ENCODE measurements around the gene NAGS. TPM values are rescaled to one million over a fixed set of nuclear protein-coding genes. Genes with fewer than 3 reads are reported as not detected.
"Not testable (repeated sequence)": the region's sequence is repeated elsewhere in the genome, so short reads cannot be mapped to it uniquely, and the experiment has no call there.

Gene NAGS
- total RNA-seq, 1 experiment from 2014 or later: 10.0 TPM

DNA sequence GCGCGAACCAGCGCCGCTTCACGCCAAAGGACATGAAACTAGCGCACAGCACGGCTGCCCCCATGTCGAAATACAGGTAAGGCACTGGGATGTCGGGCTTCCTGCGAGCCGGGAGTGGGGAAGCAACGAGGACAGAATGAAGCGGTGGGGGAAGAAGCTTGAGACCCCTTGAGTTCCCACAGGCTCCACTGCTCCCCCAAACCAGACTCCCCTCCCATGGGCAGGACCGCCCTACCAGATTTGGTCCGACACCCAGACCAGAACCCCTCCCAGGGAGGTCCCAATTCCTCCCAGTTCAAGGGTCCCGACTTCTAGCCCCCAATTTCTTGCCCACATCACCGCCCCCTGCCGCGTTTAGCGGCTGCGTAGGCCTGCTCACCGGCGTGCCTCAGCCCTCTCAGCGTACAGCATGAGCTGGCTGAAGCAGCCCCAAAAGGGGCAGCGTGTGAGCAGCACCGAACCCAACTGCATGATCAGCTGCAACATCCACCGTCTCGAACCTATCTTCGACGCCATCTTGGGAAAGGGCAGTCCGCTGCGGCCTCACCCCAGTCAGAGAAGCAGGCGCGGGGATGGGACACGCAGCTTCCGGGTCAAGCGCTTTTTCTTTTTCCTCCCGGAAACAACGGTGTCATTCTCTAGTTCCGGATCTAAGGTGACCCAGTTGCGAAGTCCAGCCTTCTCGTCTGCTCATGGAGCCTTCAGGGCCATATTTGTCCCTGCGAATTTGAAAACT, 10.2 kb downstream of the NAGS start, which contains the start of gene TMEM101 (continued):
- TF ChIP-seq, protein P1, sequence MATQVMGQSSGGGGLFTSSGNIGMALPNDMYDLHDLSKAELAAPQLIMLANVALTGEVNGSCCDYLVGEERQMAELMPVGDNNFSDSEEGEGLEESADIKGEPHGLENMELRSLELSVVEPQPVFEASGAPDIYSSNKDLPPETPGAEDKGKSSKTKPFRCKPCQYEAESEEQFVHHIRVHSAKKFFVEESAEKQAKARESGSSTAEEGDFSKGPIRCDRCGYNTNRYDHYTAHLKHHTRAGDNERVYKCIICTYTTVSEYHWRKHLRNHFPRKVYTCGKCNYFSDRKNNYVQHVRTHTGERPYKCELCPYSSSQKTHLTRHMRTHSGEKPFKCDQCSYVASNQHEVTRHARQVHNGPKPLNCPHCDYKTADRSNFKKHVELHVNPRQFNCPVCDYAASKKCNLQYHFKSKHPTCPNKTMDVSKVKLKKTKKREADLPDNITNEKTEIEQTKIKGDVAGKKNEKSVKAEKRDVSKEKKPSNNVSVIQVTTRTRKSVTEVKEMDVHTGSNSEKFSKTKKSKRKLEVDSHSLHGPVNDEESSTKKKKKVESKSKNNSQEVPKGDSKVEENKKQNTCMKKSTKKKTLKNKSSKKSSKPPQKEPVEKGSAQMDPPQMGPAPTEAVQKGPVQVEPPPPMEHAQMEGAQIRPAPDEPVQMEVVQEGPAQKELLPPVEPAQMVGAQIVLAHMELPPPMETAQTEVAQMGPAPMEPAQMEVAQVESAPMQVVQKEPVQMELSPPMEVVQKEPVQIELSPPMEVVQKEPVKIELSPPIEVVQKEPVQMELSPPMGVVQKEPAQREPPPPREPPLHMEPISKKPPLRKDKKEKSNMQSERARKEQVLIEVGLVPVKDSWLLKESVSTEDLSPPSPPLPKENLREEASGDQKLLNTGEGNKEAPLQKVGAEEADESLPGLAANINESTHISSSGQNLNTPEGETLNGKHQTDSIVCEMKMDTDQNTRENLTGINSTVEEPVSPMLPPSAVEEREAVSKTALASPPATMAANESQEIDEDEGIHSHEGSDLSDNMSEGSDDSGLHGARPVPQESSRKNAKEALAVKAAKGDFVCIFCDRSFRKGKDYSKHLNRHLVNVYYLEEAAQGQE (IDR thresholded peaks at IDR 0.05; ENCODE audit: low read depth): no peak

DNA sequence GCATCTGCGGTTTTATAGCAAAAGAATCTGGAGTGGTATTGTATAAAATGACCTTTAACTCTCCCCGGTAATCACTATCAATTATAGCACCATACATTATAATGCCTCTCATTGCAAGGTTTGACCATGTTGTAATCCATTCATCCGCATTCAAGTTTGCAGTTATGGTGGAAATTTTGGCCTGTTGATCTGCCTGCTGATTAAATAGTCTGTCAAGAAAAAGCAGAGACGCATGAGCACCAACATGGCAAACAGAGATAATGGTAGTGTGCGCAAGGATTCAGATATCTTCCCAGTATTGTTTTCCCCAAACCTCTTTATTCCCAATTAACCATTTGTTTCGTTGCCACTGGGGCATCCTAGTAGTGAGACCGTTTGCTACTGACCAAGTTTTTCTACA, 16.8 kb downstream of the NAGS start:
- POLR2A ChIA-PET; H3K27ac ChIP-seq (ENCODE audit: low read depth, low read length); H3K4me1 ChIP-seq (ENCODE audit: control insufficient read depth in 1 of 2, insufficient read depth in 2 of 2, low read length in 2 of 2); H3K9ac ChIP-seq (ENCODE audit: low read length); H3K4me2 ChIP-seq (ENCODE audit: low read length); H4K20me1 ChIP-seq (ENCODE audit: insufficient read depth); H3K36me3 ChIP-seq (ENCODE audit: control insufficient read depth in 1 of 2, insufficient read depth in 2 of 2, low read length in 2 of 2); ATAC-seq; CTCF ChIA-PET; BruUV-seq (replicated peaks); H3K4me3 ChIP-seq (replicated peaks in 1 of 2; ENCODE audit: low read depth in 1 of 2, low read length in 2 of 2); DNase-seq (ENCODE audit: low read depth, low spot score); RAD21 ChIA-PET (ENCODE audit: low non-redundant PET in 1 of 2, low total read pairs in 2 of 2, uncharacterized antibody in 2 of 2, unreplicated experiment in 2 of 2); H3K9me2 ChIP-seq (ENCODE audit: insufficient read depth); H3K9me3 ChIP-seq (ENCODE audit: control insufficient read depth in 1 of 2, insufficient read depth in 1 of 2, low read depth in 1 of 2, low read length in 2 of 2); H2AFZ ChIP-seq (ENCODE audit: low read depth, low read length, poor library complexity, severe bottlenecking); H3K27me3 ChIP-seq (ENCODE audit: insufficient read depth, low read length); intact Hi-C loops (cut with micrococcal nuclease); H3K79me2 ChIP-seq (ENCODE audit: insufficient read depth, low read length): not testable (repeated sequence)

DNA sequence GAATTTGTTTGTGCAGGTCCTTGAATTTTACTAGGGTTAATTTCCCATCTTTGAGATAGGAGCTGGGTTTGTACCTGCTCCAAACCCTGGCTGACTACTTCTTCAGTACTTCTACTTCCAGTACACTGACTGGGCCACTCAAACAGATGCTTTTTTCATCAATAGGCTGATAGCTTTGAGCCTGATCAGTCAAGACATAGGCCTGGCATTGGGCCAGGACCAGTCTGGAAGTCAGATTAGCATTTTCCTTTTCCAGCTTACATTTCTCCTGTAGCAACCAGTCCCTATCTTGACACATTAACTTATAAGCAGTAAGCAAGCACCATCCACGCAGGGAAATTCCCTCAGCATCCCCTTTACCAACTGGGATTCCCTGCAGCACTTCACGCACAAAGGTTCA, 17.8 kb downstream of the NAGS start:
- RAD21 ChIA-PET (ENCODE audit: low non-redundant PET in 1 of 2, low total read pairs in 2 of 2, uncharacterized antibody in 2 of 2, unreplicated experiment in 2 of 2): no interaction called here
- intact Hi-C loops (cut with micrococcal nuclease): no loop called here
- POLR2A ChIA-PET: no interaction called here
- TF ChIP-seq TCF7L2 (IDR thresholded peaks at IDR 0.05; ENCODE audit: borderline replicate concordance, extremely low read depth, insufficient read depth, insufficient read length) (no peak), SIN3A (IDR thresholded peaks at IDR 0.05; ENCODE audit: low read depth) (no peak), SRF (IDR thresholded peaks at IDR 0.05; ENCODE audit: low read depth) (no peak), ZFX (IDR thresholded peaks at IDR 0.05) (no peak), ELF1 (IDR thresholded peaks at IDR 0.05; ENCODE audit: borderline replicate concordance, low read depth) (no peak), CEBPB (IDR thresholded peaks at IDR 0.05; ENCODE audit: low read depth) (no peak), JUND (IDR thresholded peaks at IDR 0.05) (no peak), ZNF274 (IDR thresholded peaks at IDR 0.05; ENCODE audit: low read depth, low read length) (no peak), YY1 (IDR thresholded peaks at IDR 0.05; ENCODE audit: extremely low read depth, insufficient replicate concordance, low read depth, low read length) (no peak)
- TF ChIP-seq, protein P2, sequence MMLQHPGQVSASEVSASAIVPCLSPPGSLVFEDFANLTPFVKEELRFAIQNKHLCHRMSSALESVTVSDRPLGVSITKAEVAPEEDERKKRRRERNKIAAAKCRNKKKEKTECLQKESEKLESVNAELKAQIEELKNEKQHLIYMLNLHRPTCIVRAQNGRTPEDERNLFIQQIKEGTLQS (IDR thresholded peaks at IDR 0.05): no peak
- TF ChIP-seq, protein P3, sequence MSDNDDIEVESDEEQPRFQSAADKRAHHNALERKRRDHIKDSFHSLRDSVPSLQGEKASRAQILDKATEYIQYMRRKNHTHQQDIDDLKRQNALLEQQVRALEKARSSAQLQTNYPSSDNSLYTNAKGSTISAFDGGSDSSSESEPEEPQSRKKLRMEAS (IDR thresholded peaks at IDR 0.05): no peak

More for the DNA sequence above, 17.8 kb downstream of the NAGS start:
- no peaks in the 10 kb centered on the region for H3K4me1 ChIP-seq (ENCODE audit: control insufficient read depth in 1 of 2, insufficient read depth in 2 of 2, low read length in 2 of 2)
- BruUV-seq (replicated peaks): no TSS peak
- ATAC-seq (no peak), DNase-seq (ENCODE audit: low read depth, low spot score) (no peak)
- H3K9me2 ChIP-seq (ENCODE audit: insufficient read depth): no peaks in the 10 kb centered on the region
- no peak overlapping the region for H3K4me3 ChIP-seq (replicated peaks in 1 of 2; ENCODE audit: low read depth in 1 of 2, low read length in 2 of 2)
- CTCF ChIA-PET: no interaction called here
- no peaks in the 10 kb centered on the region for H3K36me3 ChIP-seq (ENCODE audit: control insufficient read depth in 1 of 2, insufficient read depth in 2 of 2, low read length in 2 of 2)
- no peaks in the 10 kb centered on the region for H3K9me3 ChIP-seq (ENCODE audit: control insufficient read depth in 1 of 2, insufficient read depth in 1 of 2, low read depth in 1 of 2, low read length in 2 of 2)
- H3K27me3 ChIP-seq (ENCODE audit: insufficient read depth, low read length): no peaks in the 10 kb centered on the region
- H3K9ac ChIP-seq (ENCODE audit: low read length): no peak overlapping the region
- no peaks in the 10 kb centered on the region for H3K79me2 ChIP-seq (ENCODE audit: insufficient read depth, low read length)
- no peak overlapping the region for H3K4me2 ChIP-seq (ENCODE audit: low read length)
- H2AFZ ChIP-seq (ENCODE audit: low read depth, low read length, poor library complexity, severe bottlenecking): no peak overlapping the region
- H3K27ac ChIP-seq (ENCODE audit: low read depth, low read length): no peak overlapping the region
- no peaks in the 10 kb centered on the region for H4K20me1 ChIP-seq (ENCODE audit: insufficient read depth)

Data from HCT116 (cell line).